Epithelial cell of proximal tubule (primary cell): ENCODE data around the gene DNAH14. TPM values are rescaled to one million over a fixed set of nuclear protein-coding genes. Genes with fewer than 3 reads are reported as not detected.
"Not testable (repeated sequence)": the region's sequence is repeated elsewhere in the genome, so short reads cannot be mapped to it uniquely, and the experiment has no call there.

Experiments
- DNase-seq: peaks from one replicate; pipeline ENCODE4 v3.0.0-alpha.2; 2011; ENCODE audit warnings: low read depth
- H3K4me3 ChIP-seq: 2 replicates; pipeline ENCODE4 v1.5.1; 2011; ENCODE audit warnings: low read depth, mild to moderate bottlenecking, low read length
- total RNA-seq: library from RNA; depleted of rRNA; stranded (reverse); fragments of >200 nt; gene quantifications from 2 replicates; pipeline ENCODE4 v1.2.3, GENCODE V29; 2015
- TF ChIP-seq, protein P1 (sequence below): conservative IDR thresholded peaks from 2 replicates; pipeline ENCODE4 v1.5.1; 2012; ENCODE audit warnings: low read depth, mild to moderate bottlenecking, low read length

The DNAH14 gene
- total RNA-seq, 1 donor from 2014 or later = 20.8 TPM

DNA sequence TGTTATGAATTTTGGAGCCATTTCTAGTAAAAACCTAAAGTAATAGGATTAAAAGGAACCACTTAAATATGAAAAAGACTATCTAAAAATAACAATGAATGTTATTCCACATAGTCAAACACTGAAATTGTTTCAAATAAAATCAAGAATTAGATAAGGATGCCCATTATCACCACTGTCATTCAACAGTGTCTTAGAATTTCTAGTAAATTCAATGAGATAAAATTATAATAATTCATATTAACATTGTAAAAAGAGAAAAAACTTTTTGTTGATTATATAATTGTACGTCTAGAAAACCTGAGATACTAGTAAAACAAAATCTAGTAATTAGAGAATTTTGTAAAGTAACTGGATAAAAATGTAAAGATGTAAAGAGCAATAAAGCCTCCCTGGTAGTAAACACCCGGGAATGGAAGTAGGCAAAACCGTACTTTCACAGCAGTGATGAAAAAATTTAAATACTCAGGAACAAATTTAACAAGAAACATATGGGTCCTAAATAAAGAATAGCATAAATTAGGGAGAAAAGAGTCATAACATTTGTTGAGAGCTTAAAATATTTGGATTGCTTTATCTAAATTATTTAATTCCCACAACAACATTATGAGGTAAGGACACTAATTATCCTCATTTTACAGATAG lies 442.0 kb downstream of the DNAH14 start:
- no peak for DNase-seq
- TF ChIP-seq, protein P1, sequence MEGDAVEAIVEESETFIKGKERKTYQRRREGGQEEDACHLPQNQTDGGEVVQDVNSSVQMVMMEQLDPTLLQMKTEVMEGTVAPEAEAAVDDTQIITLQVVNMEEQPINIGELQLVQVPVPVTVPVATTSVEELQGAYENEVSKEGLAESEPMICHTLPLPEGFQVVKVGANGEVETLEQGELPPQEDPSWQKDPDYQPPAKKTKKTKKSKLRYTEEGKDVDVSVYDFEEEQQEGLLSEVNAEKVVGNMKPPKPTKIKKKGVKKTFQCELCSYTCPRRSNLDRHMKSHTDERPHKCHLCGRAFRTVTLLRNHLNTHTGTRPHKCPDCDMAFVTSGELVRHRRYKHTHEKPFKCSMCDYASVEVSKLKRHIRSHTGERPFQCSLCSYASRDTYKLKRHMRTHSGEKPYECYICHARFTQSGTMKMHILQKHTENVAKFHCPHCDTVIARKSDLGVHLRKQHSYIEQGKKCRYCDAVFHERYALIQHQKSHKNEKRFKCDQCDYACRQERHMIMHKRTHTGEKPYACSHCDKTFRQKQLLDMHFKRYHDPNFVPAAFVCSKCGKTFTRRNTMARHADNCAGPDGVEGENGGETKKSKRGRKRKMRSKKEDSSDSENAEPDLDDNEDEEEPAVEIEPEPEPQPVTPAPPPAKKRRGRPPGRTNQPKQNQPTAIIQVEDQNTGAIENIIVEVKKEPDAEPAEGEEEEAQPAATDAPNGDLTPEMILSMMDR = no peak
- no peak overlapping the region for H3K4me3 ChIP-seq

DNA sequence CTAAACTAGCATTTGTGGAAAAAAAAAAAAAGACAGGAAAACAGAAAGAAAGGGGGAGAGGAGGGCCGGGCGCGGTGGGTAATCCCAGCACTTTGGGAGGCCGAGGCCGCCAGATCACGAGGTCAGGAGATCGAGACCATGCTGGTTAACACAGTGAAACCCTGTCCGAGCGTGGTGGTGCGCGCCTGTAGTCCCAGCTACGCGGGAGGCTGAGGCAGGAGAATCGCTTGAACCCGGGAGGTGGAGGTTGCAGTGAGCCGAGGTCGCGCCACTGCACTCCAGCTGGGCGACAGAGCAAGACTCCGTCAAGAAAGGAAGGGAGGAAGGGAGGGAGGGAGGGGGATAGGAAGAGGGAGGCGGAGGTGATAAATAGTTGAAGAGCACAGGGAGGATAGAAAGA lies 443.7 kb downstream of the DNAH14 start:
- H3K4me3 ChIP-seq = no peak overlapping the region
- DNase-seq = no peak
- TF ChIP-seq, protein P1 = no peak

DNA sequence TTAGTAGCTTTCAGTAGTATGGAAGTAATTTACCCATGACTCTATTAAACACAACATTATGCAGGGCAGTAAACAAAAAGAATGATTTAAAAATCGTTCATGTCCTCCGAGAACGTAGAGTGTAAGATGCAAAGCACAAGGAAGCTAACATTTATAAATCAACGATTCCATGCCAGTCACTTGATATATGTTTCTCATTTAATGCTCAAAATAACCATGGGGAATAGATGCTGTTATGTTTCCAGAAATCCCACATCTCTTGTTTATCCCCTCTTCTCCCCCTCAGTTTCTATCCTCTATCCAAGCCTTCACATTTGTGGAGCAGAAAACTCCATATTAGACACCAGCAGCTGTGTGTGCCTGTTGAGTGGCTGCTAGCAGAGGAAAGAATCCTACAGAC lies 445.5 kb downstream of the DNAH14 start:
- TF ChIP-seq, protein P1 = no peak
- DNase-seq = no peak
- H3K4me3 ChIP-seq = no peak overlapping the region

DNA sequence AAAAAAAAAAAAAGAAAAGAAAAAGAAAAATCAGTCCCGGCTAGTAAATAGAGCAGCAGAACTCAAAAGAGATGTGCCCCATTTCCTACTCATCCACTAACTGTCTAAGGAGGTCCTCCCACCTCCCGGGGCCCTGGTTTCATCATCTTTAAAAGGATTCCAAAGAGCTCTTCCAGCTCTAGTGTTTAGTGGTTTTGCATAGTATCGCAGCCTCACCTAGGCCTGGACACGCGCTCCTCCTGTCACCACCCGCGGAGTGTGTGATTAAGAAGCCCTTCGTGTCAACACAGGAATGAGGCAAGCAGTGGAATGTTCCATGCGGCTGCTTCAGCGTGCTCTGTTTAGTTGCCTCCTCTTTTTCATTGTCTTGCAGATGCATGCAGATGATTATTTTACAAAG lies 449.4 kb downstream of the DNAH14 start:
- DNase-seq = no peak
- TF ChIP-seq, protein P1 = no peak

DNA sequence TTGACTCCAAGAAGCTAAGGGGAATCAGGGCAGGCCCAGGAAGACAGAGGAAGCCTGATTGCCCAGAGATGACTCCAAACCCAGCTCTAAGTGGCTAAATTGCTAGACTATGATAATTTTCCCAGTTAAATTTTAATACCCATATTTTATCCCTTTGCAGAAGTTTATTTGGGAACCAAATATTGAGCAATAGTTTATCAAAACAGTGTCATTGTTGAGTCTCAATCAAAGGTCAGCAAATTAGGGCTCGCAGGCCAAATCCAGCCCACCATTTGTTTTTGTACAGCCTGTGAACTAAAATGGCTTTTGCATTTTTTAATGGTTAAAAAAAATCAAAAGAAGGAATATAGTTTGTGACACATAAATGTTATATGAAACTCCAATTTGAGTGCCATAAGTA lies 451.2 kb downstream of the DNAH14 start:
- DNase-seq = no peak
- TF ChIP-seq, protein P1 = no peak
- H3K4me3 ChIP-seq = no peak overlapping the region

More for the DNA sequence above, 449.4 kb downstream of the DNAH14 start:
- H3K4me3 ChIP-seq = no peak overlapping the region

DNA sequence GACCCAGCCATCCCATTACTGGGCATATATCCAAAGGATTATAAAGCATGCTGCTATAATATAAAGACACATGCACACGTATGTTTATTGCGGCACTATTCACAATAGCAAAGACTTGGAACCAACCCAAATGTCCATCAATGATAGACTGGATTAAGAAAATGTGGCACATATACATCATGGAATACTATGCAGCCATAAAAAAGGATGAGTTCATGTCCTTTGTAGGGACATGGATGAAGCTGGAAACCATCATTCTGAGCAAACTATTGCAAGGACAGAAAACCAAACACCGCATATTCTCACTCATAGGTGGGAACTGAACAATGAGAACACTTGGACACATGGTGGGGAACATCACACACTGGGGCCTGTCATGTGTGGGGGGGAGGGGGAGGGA lies 457.4 kb downstream of the DNAH14 start:
- not testable (repeated sequence) for H3K4me3 ChIP-seq

DNA sequence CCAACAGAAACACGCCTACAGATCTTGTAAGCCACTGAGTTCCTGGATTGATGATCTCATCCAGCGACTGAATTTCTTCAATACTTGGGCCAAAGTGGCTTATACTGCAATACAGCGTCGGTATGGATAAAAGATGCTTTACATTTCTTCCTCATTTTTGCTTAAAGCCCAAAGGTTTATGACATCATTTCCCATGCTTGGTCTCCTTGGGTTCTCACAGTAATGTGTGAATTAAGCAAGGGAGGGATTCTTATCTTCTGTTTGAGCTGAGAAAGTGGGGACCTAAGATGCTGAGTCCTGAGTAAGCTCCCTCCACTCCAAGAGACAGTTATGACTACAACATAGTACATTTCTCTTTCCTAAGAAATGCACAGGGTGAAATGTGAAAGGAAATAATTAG lies 458.9 kb downstream of the DNAH14 start:
- DNase-seq = no peak
- TF ChIP-seq, protein P1 = no peak
- H3K4me3 ChIP-seq = no peak overlapping the region

More for the DNA sequence above, 457.4 kb downstream of the DNAH14 start:
- DNase-seq = not testable (repeated sequence)

DNA sequence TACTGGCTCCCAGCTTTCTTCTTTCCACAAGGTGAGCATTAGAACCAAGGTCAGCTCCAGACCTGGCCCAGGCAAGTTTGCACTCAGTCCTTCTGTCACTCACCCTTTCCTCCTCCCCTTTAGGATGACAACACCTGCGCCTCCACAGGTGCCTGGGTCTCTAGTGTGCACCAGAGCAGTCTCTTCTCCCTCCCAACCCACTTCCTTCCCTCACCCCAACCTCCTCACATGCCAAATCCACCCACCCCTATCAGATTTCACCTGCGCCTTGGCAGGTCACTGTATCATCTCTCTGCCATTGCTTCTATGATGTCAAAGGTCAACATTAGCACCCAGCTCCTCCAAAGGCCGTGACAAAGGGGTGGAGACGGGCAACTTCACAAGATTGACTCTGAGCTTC lies 460.4 kb downstream of the DNAH14 start:
- TF ChIP-seq, protein P1 = no peak
- H3K4me3 ChIP-seq = no peak overlapping the region
- DNase-seq = no peak
